Stimulated activated naive CD8-positive, alpha-beta T cell treated with anti-CD3 and anti-CD28 coated beads, Interleukin-15, Interleukin-2, amounts not matched to agents 100 ng/mL and 50 ng/mL, for 24 hours (primary cell): ENCODE data around the gene CYSLTR2.
"Not testable (repeated sequence)": the region's sequence is repeated elsewhere in the genome, so short reads cannot be mapped to it uniquely, and the experiment has no call there.

Source experiments
- H3K27ac Mint-ChIP-seq: one replicate; pipeline ENCODE4 v1.8.0; 2021; ENCODE audit warnings: mild to moderate bottlenecking, mixed read lengths
- H3K27me3 Mint-ChIP-seq: one replicate; pipeline ENCODE4 v1.8.0; 2021; ENCODE audit warnings: mixed read lengths
- H3K36me3 Mint-ChIP-seq: one replicate; pipeline ENCODE4 v1.8.0; 2021; ENCODE audit warnings: low read depth, mixed read lengths
- H3K4me1 Mint-ChIP-seq: one replicate; pipeline ENCODE4 v1.8.0; 2021; ENCODE audit warnings: low read depth, mixed read lengths
- H3K4me3 Mint-ChIP-seq: one replicate; pipeline ENCODE4 v1.8.0; 2021; ENCODE audit warnings: mild to moderate bottlenecking, mixed read lengths
- H3K9me3 Mint-ChIP-seq: one replicate; pipeline ENCODE4 v1.8.0; 2021; ENCODE audit warnings: mixed read lengths

The CYSLTR2 gene

DNA sequence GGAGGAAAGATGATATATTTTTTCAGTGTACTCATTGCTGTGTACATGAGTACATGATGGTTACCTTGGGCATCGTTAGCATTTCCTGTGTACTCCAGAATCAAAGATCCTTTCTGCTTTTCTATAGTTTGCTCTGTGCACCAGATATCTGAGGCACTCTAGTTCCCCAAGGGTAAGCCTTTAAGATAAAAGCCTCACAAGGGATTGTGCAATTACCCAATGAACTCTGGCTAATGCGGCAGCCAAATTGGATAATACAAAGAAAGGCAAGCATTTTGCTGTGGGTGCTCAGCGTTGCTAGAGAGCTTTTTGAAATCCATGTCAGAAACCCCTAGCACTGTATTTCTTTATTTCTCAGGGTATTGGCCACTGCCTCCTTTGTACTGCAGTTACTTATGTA lies 2.9 kb downstream of the CYSLTR2 start:
- no peak overlapping the region for H3K27ac Mint-ChIP-seq
- no peaks in the 10 kb centered on the region for H3K9me3 Mint-ChIP-seq
- H3K4me3 Mint-ChIP-seq = no peak overlapping the region
- H3K27me3 Mint-ChIP-seq = no peaks in the 10 kb centered on the region
- peaks cover 52% of the 10 kb centered on the region for H3K4me1 Mint-ChIP-seq
- no peaks in the 10 kb centered on the region for H3K36me3 Mint-ChIP-seq

DNA sequence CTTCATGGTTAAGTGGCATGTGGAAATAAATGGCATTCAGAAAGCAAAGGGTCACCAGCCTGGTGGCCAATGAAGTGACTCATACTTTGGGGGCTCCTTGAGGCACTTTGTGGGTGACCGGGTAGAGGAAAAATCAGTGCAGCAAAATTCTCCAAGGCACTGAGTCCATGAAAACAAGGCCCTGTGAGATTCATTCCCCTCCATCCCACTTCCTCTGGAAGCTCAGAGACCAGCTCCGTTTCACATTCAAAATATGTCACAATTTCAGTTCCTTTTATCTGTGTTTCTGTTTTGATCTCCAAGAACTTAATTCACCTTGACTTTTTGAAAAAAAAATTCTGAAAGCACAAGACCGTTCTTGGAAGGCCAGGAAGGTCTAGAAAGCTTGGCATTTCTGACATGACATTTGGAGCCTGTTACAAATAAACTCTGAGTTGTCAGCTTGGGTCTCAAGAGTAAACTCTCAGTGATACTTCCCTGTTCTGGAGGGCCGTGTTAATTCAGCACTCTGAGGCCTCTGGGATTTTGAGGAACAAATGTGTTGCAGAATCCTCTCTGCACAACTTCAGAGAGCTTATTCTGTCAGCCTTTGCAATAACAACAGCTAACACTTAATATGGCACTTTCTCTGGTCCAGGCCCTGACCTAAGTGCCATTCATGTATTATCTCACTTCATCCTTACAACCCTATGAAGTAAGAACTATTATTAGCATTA lies 6.8 kb downstream of the CYSLTR2 start:
- Mint-ChIP-seq H3K36me3 (peaks cover 4% of the 10 kb centered on the region), H3K4me1 (peaks cover 40% of the 10 kb centered on the region), H3K27ac (peak overlapping the region; percentile 21)

DNA sequence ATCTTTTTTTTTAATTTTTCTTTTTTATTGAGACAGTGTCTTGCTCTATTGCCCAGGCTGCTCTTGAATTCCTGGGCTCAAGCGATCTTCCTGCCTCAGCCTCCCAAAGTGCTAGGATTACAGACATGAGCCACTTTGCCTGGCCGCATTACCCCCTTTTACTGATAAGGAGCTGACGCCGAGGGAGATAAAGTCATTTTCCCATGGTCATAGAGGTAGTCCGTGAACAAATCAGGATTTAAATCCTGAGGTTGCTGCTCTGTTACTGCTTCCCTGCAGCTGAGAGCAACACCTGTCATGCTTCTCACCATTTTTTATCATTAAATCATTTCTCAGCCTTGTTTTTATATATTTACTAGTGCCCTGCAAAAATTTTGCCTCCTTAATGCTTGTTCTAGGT lies 7.4 kb downstream of the CYSLTR2 start:
- Mint-ChIP-seq H3K4me3 (no peak overlapping the region), H3K9me3 (peaks cover 30% of the 10 kb centered on the region), H3K4me1 (peaks cover 38% of the 10 kb centered on the region), H3K27ac (no peak overlapping the region), H3K36me3 (peaks cover 10% of the 10 kb centered on the region), H3K27me3 (no peaks in the 10 kb centered on the region)

More for the DNA sequence above, 6.8 kb downstream of the CYSLTR2 start:
- Mint-ChIP-seq H3K27me3 (no peaks in the 10 kb centered on the region), H3K9me3 (peaks cover 24% of the 10 kb centered on the region), H3K4me3 (no peak overlapping the region)

DNA sequence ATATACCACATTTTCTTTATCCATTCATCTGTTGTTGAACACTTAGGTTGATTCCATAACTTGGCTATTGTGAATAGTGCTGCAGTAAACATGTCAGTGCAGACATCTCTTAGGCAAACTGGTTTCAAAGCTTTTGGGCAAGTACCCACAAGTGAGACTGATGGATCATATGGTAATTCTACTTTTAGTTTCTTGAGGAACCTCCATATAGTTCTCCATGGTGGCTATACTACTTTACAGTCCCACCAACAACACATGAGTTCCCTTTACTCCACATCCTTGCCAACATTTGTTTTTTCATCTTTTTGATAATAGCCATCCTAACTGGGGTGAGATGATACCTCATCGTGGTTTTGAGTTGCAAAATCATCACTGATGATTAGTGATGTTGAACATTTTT lies 8.5 kb downstream of the CYSLTR2 start:
- Mint-ChIP-seq H3K4me1 (peaks cover 38% of the 10 kb centered on the region), H3K9me3 (peaks cover 41% of the 10 kb centered on the region), H3K4me3 (no peak overlapping the region), H3K27me3 (no peaks in the 10 kb centered on the region), H3K36me3 (peaks cover 18% of the 10 kb centered on the region), H3K27ac (no peak overlapping the region)

DNA sequence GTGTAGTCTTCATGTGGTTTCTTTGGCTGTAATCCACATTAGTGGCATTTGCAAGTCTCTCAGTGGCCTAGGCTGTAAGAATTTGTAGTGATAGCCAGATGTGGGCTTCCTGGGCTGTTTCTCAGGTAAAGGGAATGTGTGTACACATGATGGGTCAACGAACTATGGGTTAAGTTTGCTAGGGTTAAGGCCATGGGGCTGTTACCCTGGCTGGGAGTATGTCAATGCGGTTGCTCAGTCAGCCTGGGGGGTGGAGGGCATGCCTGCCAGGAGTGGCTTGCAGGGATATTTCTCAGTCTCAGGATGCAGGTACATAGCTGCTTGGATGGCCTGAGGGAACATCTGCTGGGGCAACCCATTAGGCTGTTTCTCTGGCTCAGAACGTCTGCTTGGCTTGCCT lies 13.4 kb downstream of the CYSLTR2 start:
- peaks cover 26% of the 10 kb centered on the region for H3K36me3 Mint-ChIP-seq
- no peaks in the 10 kb centered on the region for H3K27me3 Mint-ChIP-seq
- no peak overlapping the region for H3K4me3 Mint-ChIP-seq
- H3K4me1 Mint-ChIP-seq = peaks cover 12% of the 10 kb centered on the region
- peaks cover 67% of the 10 kb centered on the region for H3K9me3 Mint-ChIP-seq
- no peak overlapping the region for H3K27ac Mint-ChIP-seq

DNA sequence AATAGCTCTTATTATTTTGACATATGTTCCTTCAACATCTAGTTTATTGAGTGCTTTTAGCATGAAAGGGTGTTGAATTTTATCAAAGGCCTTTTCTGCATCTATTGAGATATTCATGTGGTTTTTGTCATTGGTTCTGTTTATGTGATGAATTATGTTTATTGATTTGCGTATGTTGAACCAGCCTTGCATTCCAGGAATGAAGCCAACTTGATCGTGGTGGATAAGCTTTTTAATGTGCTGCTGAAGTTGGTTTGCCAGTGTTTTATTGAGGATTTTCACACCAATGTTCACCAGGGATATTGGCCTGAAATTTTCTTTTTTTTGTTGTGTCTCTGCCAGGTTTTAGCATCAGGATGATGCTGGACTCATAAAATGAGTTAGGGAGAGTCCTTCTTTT lies 17.7 kb downstream of the CYSLTR2 start:
- not testable (repeated sequence) for H3K4me3 Mint-ChIP-seq, H3K27me3 Mint-ChIP-seq, H3K4me1 Mint-ChIP-seq, H3K27ac Mint-ChIP-seq
- Mint-ChIP-seq H3K36me3 (peaks cover 13% of the 10 kb centered on the region), H3K9me3 (peaks cover 40% of the 10 kb centered on the region)

DNA sequence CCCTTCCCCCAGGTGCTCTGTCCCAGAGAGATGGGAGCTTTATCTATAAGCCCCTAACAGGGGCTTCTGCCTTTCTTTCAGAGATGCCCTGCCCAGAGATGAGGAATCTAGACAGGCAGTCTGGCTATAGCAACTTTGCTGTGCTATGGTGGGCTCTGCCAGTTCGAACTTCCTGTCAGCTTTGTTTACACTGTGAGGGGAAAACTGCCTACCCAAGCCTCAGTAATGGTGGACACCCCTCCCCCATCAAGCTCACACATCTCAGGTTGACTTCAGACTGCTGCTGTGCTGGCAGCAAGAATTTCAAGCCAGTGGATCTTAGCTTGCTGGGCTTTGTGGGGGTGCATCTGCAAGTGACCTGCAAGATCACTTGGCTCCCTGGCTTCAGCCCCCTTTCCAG lies 21.5 kb downstream of the CYSLTR2 start:
- peaks cover 4% of the 10 kb centered on the region for H3K36me3 Mint-ChIP-seq
- no peaks in the 10 kb centered on the region for H3K27me3 Mint-ChIP-seq
- peaks cover 12% of the 10 kb centered on the region for H3K9me3 Mint-ChIP-seq
- peaks cover 21% of the 10 kb centered on the region for H3K4me1 Mint-ChIP-seq
- H3K4me3 Mint-ChIP-seq = no peak overlapping the region
- H3K27ac Mint-ChIP-seq = no peak overlapping the region

DNA sequence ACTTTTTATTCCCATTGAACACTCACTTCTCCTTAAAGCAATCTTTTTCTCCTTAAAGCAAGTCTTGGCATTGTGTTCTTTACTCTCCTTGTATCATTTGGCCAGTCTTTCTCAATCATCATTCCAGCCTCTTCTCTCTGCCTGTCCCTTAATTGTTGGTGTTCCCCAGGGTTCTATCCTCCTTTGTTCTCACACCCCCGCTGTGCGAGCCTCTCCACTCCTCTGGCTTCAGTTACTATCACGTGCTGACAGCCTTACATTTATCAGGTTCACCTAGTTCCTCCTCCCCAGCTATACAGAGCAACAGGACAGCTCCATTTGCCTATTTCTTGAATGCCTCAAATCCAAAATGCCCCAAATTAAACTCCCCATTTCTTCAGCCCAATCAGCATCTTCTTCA lies 24.6 kb downstream of the CYSLTR2 start:
- Mint-ChIP-seq H3K27me3 (no peaks in the 10 kb centered on the region), H3K9me3 (peaks cover 3% of the 10 kb centered on the region), H3K4me3 (no peak overlapping the region), H3K36me3 (no peaks in the 10 kb centered on the region), H3K4me1 (peaks cover 21% of the 10 kb centered on the region), H3K27ac (no peak overlapping the region)

DNA sequence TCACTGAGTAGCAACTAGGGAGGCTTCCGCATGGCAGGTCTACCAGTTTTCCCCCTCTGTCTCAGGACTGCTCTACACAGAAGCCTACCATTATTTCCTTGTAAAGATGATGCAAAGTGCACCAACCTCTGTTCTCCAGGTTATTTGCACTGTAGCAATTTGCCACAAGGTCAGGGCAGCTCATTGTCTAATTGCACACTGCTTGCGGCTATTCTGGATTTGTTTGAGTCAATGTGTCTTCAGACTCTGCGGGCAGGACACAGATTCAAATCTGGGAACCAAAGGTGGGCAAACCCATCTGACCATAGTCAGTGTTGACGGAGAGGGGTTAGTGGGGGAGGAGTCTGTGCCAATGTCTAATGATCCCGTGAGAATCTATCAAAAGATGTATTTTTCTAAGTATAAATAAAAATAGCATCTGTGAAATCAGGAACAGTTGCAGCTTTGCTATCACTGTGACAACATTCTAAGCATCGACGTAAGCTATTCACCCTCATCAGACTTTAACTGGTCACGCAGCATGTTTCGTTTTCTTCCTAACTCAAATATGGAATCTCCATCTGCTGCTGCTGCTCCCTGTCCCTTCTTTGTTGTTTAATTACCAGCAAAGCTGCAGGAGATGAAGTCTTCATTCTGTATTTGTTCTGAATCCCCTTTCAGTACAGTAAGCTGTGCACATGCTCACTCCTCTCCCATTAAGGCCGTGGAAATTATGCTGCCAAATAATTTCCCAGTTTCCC lies 26.4 kb downstream of the CYSLTR2 start:
- H3K27ac Mint-ChIP-seq = no peak overlapping the region
- H3K4me1 Mint-ChIP-seq = peaks cover 21% of the 10 kb centered on the region
- no peaks in the 10 kb centered on the region for H3K36me3 Mint-ChIP-seq

DNA sequence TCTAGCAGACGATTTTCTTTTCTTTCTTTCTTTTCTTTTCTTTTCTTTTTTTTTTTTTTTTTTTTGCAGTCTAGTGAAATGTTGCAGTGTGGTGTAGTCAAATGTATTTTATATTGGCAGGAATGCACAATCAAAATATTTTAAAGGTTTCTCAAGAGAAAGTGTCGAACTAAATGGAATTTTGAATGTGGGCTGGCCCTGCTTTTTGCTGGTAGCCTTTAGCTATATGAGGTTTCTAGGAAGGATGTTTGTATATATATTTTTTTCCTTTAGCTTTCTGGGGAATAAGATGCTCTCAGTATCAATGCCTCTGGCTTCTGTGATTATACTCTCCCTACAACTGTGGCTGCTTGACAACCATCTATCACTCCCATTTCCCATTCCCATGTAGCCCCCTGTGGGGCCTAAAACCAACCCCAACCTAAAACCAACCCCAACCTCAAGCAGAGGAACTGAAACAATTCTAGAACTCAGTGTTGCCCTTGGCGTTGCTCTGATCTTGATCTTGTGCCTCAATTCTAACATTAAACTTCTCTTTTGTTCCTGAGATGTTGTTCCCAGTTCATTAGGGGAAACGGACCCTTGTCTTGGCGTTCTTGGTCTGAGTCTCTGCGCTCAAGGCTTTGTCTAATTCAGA lies 27.1 kb downstream of the CYSLTR2 start:
- Mint-ChIP-seq H3K4me1 (peaks cover 21% of the 10 kb centered on the region), H3K36me3 (no peaks in the 10 kb centered on the region), H3K4me3 (no peak overlapping the region), H3K27me3 (no peaks in the 10 kb centered on the region), H3K27ac (no peak overlapping the region), H3K9me3 (no peaks in the 10 kb centered on the region)

More for the DNA sequence above, 26.4 kb downstream of the CYSLTR2 start:
- H3K4me3 Mint-ChIP-seq = no peak overlapping the region
- no peaks in the 10 kb centered on the region for H3K9me3 Mint-ChIP-seq
- no peaks in the 10 kb centered on the region for H3K27me3 Mint-ChIP-seq

DNA sequence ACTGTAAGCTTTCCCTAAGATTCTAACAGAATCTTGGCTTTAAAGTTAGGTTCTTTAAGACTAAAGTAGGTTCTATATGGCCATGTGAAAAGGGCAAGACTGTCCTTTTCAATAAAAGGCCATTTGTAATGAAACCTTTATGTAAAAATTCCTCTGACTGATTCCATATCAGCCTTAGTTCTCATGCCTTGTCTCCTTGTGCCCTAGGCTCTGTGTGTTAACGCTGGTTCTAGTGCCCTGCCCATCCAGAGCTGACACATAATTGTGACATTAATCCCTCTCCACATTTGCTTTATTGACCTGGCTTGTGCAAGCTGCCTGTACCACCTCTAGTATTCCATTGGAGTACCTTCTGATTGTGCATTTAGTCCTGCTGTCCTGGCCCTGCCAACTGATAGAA lies 28.2 kb downstream of the CYSLTR2 start:
- Mint-ChIP-seq H3K4me3 (no peak overlapping the region), H3K27ac (no peak overlapping the region), H3K9me3 (no peaks in the 10 kb centered on the region), H3K36me3 (no peaks in the 10 kb centered on the region), H3K27me3 (no peaks in the 10 kb centered on the region), H3K4me1 (peaks cover 13% of the 10 kb centered on the region)

DNA sequence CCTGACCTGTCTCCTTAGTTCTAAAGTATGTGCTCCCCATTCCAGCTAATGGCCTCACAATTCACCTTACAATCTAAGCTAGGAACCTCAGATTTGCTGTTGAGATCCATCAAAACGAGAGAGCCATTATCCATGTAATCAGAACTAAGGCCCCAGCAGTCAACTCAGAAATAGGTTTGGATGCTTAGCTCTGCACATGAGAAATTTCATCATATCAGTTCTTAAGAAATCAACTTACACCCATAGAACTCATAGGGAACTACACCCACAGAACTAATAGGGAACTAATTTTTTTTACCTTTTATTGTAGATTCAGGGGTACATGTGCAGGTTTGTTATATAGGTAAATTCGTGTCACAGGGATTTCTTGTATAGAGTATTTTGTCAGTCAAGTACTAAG lies 28.7 kb downstream of the CYSLTR2 start:
- Mint-ChIP-seq H3K4me1 (peaks cover 8% of the 10 kb centered on the region), H3K36me3 (no peaks in the 10 kb centered on the region), H3K27ac (no peak overlapping the region), H3K27me3 (no peaks in the 10 kb centered on the region), H3K4me3 (no peak overlapping the region), H3K9me3 (no peaks in the 10 kb centered on the region)

DNA sequence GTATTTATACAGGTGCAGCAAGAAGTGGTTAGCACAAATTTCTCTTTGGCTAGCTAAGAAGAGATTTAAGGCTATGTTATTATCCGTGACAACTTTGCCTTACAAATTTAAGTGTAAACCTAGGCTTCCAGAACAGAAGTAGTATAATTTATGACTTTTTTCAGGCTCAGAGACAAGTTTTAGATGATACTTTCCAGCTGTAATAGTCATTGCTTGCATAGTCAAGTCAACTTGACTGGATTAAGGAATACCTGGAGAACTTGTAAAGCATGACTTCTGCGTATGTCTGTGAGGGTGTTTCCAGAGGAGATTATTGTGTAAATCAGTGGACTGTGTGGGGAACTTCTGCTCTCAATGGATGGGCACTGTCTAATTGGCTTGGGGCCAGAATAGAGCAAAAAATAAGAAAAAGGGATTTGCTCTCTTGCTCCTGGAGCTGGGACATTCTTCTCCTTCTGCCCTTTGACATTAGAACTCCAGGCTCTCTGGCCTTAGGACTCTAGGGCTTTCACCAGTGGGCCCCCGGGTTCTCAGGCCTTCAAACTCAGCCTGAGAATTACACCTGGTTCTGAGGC lies 33.0 kb downstream of the CYSLTR2 start:
- no peaks in the 10 kb centered on the region for H3K9me3 Mint-ChIP-seq
- H3K4me3 Mint-ChIP-seq = no peak overlapping the region
- H3K27ac Mint-ChIP-seq = no peak overlapping the region
- no peaks in the 10 kb centered on the region for H3K4me1 Mint-ChIP-seq
- peaks cover 5% of the 10 kb centered on the region for H3K36me3 Mint-ChIP-seq
- H3K27me3 Mint-ChIP-seq = no peaks in the 10 kb centered on the region

DNA sequence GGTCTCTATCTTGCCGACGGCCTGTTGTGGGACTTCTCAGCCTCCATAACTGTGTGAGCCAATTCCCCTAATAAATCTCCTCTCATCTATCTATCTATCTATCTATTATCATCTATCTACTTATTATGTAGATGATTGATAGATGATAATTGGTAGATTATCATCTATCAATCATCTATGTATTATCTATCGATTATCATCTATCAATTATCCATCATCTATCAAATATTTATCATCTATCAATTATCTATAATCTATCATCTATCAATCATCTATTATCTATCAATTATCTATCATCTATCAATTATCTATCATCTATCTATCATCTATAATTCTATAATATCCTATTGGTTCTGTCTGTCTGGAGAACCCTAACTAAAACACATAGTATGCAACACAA lies 33.5 kb downstream of the CYSLTR2 start:
- Mint-ChIP-seq H3K4me3 (no peak overlapping the region), H3K4me1 (no peaks in the 10 kb centered on the region), H3K27ac (no peak overlapping the region), H3K36me3 (peaks cover 5% of the 10 kb centered on the region), H3K9me3 (no peaks in the 10 kb centered on the region), H3K27me3 (no peaks in the 10 kb centered on the region)

DNA sequence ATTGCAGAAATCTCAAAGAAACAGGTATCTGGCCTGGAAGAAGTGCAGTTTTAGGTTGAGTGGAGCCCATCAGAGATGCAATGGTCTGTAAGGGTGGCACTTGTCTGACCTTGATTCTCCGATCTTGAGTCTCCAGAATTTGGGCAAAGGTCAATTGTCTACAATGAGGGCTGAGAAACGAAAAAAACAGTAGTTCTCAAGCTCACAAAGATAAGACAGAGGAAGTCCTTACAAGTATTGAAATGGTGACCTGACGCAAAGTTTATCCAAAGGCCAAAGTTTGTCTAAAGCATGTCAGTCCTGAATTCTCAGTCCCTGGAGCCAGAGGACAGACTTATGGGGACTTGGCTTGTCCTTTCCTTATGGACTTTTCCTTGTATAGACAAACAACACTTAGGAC lies 40.3 kb downstream of the CYSLTR2 start:
- no peaks in the 10 kb centered on the region for H3K9me3 Mint-ChIP-seq
- H3K27ac Mint-ChIP-seq = no peak overlapping the region
- H3K27me3 Mint-ChIP-seq = no peaks in the 10 kb centered on the region
- H3K4me3 Mint-ChIP-seq = no peak overlapping the region
- H3K4me1 Mint-ChIP-seq = no peaks in the 10 kb centered on the region
- peaks cover 15% of the 10 kb centered on the region for H3K36me3 Mint-ChIP-seq
